ENCODE results near the gene ITGB2.

ITGB2 gene

GRCh38 chr21:44967082-44968047 is 46.7 kb upstream of the ITGB2 start:
- H3K79me2 ChIP-seq (ENCODE audit: control insufficient read depth, insufficient read depth, low read length, poor library complexity): peaks cover 5% of the 10 kb centered on the region
- H3K4ac ChIP-seq (ENCODE audit: low read depth, low read length): no peak overlapping the region
- H3K4me1 ChIP-seq (ENCODE audit: control insufficient read depth in 1 of 2, insufficient read depth in 2 of 2, low read length in 2 of 2): peaks cover 32 to 50% of the 10 kb centered on the region in 2 experiments
- peak overlapping the region; percentile 22 for H2AK5ac ChIP-seq (ENCODE audit: low read length)
- H4K12ac ChIP-seq (ENCODE audit: low read depth, low read length): no peak overlapping the region
- H3K27me3 ChIP-seq (ENCODE audit: insufficient read depth, low read length): no peaks in the 10 kb centered on the region
- peaks cover 44% of the 10 kb centered on the region for H3K79me1 ChIP-seq (ENCODE audit: low read length)
- H3K4me3 ChIP-seq (ENCODE audit: low read depth, low read length): no peak overlapping the region
- peak overlapping the region; percentile 3 for H2BK120ac ChIP-seq (ENCODE audit: insufficient read depth, low read length, poor library complexity)
- peak overlapping the region; percentile 0 for H3K14ac ChIP-seq (ENCODE audit: low read length)
- H2AFZ ChIP-seq (ENCODE audit: insufficient read depth, low read length, poor library complexity): no peak overlapping the region
- peak overlapping the region; percentile 3 for H3K18ac ChIP-seq (ENCODE audit: low read length)
- no peak for DNase-seq
- H2BK5ac ChIP-seq (ENCODE audit: low read depth, low read length, poor library complexity): no peak overlapping the region
- H4K91ac ChIP-seq (ENCODE audit: low read depth, low read length): peak overlapping the region; percentile 57
- no peak overlapping the region for H3K9ac ChIP-seq (ENCODE audit: low read length)
- H3K23ac ChIP-seq (ENCODE audit: low read length): no peak overlapping the region
- WGBS (ENCODE audit: extremely low coverage, insufficient coverage, insufficient read length): no CpG with 5 or more reads among the region's 38 CpGs
- H3K4me2 ChIP-seq (ENCODE audit: low read length): no peak overlapping the region
- peak overlapping the region; percentile 0 for H2BK12ac ChIP-seq (ENCODE audit: low read length)
- peaks cover 15 to 21% of the 10 kb centered on the region in 2 experiments for H3K36me3 ChIP-seq (ENCODE audit: control insufficient read depth in 1 of 2, insufficient read depth in 2 of 2, low read length in 2 of 2)
- H3K27ac ChIP-seq (ENCODE audit: low read depth, low read length): no peak overlapping the region
- H3K9me3 ChIP-seq (ENCODE audit: insufficient read depth, low read depth, low read length): no peaks in the 10 kb centered on the region
- no peak overlapping the region for H4K8ac ChIP-seq (ENCODE audit: low read depth, low read length)

GRCh38 chr21:44966135-44967081 is 45.7 kb upstream of the ITGB2 start:
- H3K14ac ChIP-seq (ENCODE audit: low read length): peak overlapping the region; percentile 41
- WGBS (ENCODE audit: extremely low coverage, insufficient coverage, insufficient read length): no CpG with 5 or more reads among the region's 30 CpGs
- peak overlapping the region; percentile 29 for H2BK5ac ChIP-seq (ENCODE audit: low read depth, low read length, poor library complexity)
- no peak overlapping the region for H2AFZ ChIP-seq (ENCODE audit: insufficient read depth, low read length, poor library complexity)
- H3K4me2 ChIP-seq (ENCODE audit: low read length): no peak overlapping the region
- no peak overlapping the region for H4K12ac ChIP-seq (ENCODE audit: low read depth, low read length)
- H3K79me1 ChIP-seq (ENCODE audit: low read length): peaks cover 44% of the 10 kb centered on the region
- H2BK12ac ChIP-seq (ENCODE audit: low read length): peak overlapping the region; percentile 80
- no peak overlapping the region for H3K9ac ChIP-seq (ENCODE audit: low read length)
- H2AK5ac ChIP-seq (ENCODE audit: low read length): peak overlapping the region; percentile 61
- peak overlapping the region; percentile 52 for H2BK120ac ChIP-seq (ENCODE audit: insufficient read depth, low read length, poor library complexity)
- no peaks in the 10 kb centered on the region for H3K27me3 ChIP-seq (ENCODE audit: insufficient read depth, low read length)
- H3K4ac ChIP-seq (ENCODE audit: low read depth, low read length): peak overlapping the region; percentile 39
- H4K91ac ChIP-seq (ENCODE audit: low read depth, low read length): peak overlapping the region; percentile 50
- H3K79me2 ChIP-seq (ENCODE audit: control insufficient read depth, insufficient read depth, low read length, poor library complexity): peaks cover 7% of the 10 kb centered on the region
- H3K9me3 ChIP-seq (ENCODE audit: insufficient read depth, low read depth, low read length): no peaks in the 10 kb centered on the region
- no peak for DNase-seq
- peak overlapping the region; percentile 90 for H3K18ac ChIP-seq (ENCODE audit: low read length)
- H3K36me3 ChIP-seq (ENCODE audit: control insufficient read depth in 1 of 2, insufficient read depth in 2 of 2, low read length in 2 of 2): peaks cover 15 to 21% of the 10 kb centered on the region in 2 experiments
- H3K27ac ChIP-seq (ENCODE audit: low read depth, low read length): no peak overlapping the region
- peaks cover 34 to 47% of the 10 kb centered on the region in 2 experiments for H3K4me1 ChIP-seq (ENCODE audit: control insufficient read depth in 1 of 2, insufficient read depth in 2 of 2, low read length in 2 of 2)
- no peak overlapping the region for H3K23ac ChIP-seq (ENCODE audit: low read length)
- H4K8ac ChIP-seq (ENCODE audit: low read depth, low read length): peak overlapping the region; percentile 14
- no peak overlapping the region for H3K4me3 ChIP-seq (ENCODE audit: low read depth, low read length)

- no peak overlapping the region for H4K12ac ChIP-seq (ENCODE audit: low read depth, low read length)
- WGBS (ENCODE audit: extremely low coverage, insufficient coverage, insufficient read length): no CpG with 5 or more reads among the region's 17 CpGs
- H3K79me1 ChIP-seq (ENCODE audit: low read length): peaks cover 43% of the 10 kb centered on the region
- peaks cover 9% of the 10 kb centered on the region for H3K79me2 ChIP-seq (ENCODE audit: control insufficient read depth, insufficient read depth, low read length, poor library complexity)
- H2BK120ac ChIP-seq (ENCODE audit: insufficient read depth, low read length, poor library complexity): peak overlapping the region; percentile 66
- no peak for DNase-seq
- H4K91ac ChIP-seq (ENCODE audit: low read depth, low read length): peak overlapping the region; percentile 50
- H2AFZ ChIP-seq (ENCODE audit: insufficient read depth, low read length, poor library complexity): no peak overlapping the region
- peak overlapping the region; percentile 27 for H2AK5ac ChIP-seq (ENCODE audit: low read length)
- no peak overlapping the region for H3K4me2 ChIP-seq (ENCODE audit: low read length)
- H3K36me3 ChIP-seq (ENCODE audit: control insufficient read depth in 1 of 2, insufficient read depth in 2 of 2, low read length in 2 of 2): peaks cover 14 to 23% of the 10 kb centered on the region in 2 experiments
- no peak overlapping the region for H3K9ac ChIP-seq (ENCODE audit: low read length)
- peak overlapping the region; percentile 14 for H4K8ac ChIP-seq (ENCODE audit: low read depth, low read length)
- no peaks in the 10 kb centered on the region for H3K27me3 ChIP-seq (ENCODE audit: insufficient read depth, low read length)
- H2BK12ac ChIP-seq (ENCODE audit: low read length): peak overlapping the region; percentile 80
- no peaks in the 10 kb centered on the region for H3K9me3 ChIP-seq (ENCODE audit: insufficient read depth, low read depth, low read length)
- no peak overlapping the region for H3K27ac ChIP-seq (ENCODE audit: low read depth, low read length)
- no peak overlapping the region for H3K23ac ChIP-seq (ENCODE audit: low read length)
- H3K18ac ChIP-seq (ENCODE audit: low read length): peak overlapping the region; percentile 90
- H3K4me1 ChIP-seq (ENCODE audit: control insufficient read depth in 1 of 2, insufficient read depth in 2 of 2, low read length in 2 of 2): peaks cover 31 to 42% of the 10 kb centered on the region in 2 experiments
- peak overlapping the region; percentile 39 for H3K14ac ChIP-seq (ENCODE audit: low read length)
- no peak overlapping the region for H3K4me3 ChIP-seq (ENCODE audit: low read depth, low read length)
- H3K4ac ChIP-seq (ENCODE audit: low read depth, low read length): peak overlapping the region; percentile 39
- H2BK5ac ChIP-seq (ENCODE audit: low read depth, low read length, poor library complexity): no peak overlapping the region
Measured at GRCh38 chr21:44965251-44966022, 44.7 kb upstream of the ITGB2 start.
